CD4-positive, alpha-beta T cell treated with Interleukin-6 at 100 ng/mL for 8 hours (primary cell): Measurements from ENCODE around the gene GABPA.
A peak's percentile ranks its signal among the peaks of the same experiment; 100 is the strongest.
"Not testable (repeated sequence)": the region's sequence is repeated elsewhere in the genome, so short reads cannot be mapped to it uniquely, and the experiment has no call there.

Experiments used
- DNase-seq: peaks from one replicate; pipeline ENCODE4 v3.0.0-alpha.2; 2020; ENCODE audit warnings: mixed read lengths, low spot score

The GABPA gene

DNA sequence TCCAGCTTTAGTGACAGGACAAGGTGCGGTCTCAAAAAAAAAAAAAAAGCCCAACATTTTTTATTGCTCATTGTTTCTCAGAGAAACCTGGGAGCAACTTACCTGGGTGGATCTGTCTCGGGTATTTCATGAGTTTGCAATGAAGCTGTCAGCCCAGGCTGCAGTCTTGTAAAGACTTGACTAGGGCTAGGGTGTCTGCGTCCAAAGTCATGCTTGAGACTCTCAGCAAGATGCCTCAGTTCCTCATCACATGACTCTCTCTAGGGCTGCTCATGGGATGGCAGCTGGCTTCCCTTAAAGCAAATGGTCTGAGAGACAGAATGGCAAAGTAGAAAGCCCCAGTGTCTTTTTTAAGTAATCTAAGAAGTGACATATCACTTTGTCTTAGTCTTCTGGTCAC lies 8.1 kb downstream of the GABPA start:
- no peak for DNase-seq

DNA sequence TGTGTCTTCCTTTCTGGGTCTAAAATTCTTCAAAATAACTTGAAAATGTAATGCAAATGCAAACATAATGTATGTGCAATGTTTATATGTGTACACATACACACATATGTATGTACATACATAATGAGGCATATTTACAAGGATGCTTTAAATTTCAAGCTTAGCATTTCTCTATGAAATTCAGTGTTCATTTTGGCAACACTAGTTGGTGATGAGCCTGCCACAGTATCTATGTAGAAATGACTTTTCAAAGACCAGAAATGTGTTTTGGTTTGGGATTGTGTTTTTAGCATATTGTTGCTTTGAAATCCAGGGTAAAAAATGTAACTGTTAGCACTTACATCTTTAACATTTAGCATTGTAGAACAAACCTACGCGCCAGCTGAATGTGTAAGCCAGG lies 10.1 kb downstream of the GABPA start:
- DNase-seq = no peak

DNA sequence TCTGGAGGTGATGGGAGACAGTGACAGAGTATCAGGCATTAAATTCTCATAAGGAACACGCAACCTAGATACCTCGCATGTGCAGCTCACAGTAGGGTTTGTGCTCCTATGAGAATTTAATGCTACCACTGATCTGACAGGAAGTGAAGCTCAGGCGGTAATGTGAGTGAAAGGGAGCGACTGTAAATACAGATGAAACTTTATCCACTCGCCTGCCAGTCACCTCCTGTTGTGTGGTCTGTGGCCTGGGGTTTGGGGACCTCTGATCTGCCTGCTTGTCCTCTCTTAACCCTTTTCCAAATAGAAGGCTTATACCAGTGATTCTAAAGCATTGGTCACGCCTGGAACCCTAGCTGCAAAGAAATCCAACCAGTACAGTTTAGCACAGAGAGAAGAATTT lies 15.3 kb downstream of the GABPA start:
- DNase-seq = peak; percentile 1

DNA sequence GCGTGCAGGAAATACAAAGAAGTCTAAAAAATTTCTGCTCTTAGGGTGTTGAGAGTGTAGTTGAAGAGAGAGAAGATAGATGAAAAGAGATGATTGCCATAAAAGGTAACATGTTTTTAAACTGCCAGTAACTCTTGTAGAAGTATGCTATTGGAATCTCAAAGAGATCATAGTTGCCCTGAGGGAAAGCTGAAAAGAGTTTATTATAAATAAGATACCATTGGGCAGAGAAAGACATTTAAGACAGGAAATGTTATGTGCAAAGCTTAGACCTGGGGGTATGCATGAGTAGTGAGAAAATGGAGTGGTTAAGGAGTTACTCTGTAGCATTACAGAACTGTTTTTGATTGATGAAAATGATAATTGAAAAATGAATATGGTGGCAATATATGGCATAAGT lies 17.6 kb downstream of the GABPA start:
- DNase-seq = no peak

DNA sequence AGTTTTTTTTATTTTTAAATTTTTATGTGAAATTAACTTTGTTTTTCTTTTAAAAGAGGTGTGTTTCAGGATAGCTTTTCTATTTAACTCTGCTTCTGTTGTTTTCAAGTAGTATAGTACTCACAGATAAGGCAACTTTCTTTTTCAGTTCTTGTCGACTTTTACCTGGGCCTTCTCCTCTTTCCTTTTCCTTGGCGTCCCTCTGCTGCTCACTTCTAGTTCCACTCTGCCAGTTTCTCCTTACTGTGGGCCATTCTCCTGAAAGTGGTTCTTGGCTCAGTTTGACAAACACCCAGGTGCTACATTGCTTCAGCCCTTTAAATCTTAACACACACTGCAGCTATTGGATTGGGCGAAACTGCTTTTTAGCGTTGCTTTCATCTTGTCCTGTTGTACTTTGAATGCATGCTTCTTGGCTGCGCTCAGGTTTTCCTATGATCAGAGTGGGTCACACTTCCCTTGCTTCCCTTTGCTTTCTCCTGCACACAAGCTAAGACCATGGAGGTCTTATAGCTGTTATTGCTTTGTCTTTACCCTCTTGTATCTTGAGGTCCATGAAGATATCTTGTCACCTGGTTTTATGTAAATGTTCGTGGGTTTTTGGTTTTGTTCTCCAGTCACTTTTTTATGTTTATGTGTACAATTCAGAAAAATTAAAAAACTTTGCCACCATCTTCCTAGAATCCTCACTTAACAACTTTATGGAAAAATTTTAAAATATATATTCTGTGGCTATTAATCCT lies 21.6 kb downstream of the GABPA start:
- no peak for DNase-seq

DNA sequence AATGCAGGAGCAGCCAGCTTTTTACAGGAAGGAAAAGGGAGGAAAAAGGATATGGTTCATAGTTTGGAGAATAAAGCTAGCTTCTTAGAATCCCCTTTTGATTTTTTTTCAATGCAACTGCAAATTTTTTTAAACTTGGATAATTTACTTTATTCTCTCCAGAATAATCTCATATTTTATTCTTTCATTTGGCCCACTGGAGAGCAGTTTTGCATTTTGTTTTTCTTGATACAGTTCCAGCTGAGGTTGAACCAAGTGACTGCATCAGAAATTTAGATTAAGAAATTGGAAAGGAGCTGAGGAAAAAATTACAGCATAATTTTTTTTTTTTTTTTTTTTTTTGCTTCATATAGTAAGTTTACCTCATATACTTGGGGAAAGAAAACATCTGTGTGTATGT lies 22.8 kb downstream of the GABPA start:
- no peak for DNase-seq

DNA sequence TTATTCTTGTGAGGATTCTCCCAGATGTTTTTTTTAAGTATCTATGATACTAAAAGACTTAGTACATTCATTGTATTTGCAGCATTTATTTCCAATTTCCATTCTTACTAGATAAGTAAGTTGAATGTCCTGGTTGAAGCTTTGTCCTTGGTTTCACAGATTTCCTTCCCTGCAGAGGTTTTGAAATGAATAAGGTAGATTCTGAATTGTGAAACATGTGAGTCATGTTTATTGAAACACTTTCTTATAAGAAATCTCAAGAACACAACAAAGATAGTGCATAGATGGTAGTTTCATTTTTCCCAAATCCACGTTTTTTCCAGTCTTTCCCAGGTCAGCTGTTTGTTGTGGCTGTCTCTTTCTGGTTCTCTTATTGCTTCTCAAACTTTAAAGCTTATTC lies 24.8 kb downstream of the GABPA start:
- DNase-seq = no peak

DNA sequence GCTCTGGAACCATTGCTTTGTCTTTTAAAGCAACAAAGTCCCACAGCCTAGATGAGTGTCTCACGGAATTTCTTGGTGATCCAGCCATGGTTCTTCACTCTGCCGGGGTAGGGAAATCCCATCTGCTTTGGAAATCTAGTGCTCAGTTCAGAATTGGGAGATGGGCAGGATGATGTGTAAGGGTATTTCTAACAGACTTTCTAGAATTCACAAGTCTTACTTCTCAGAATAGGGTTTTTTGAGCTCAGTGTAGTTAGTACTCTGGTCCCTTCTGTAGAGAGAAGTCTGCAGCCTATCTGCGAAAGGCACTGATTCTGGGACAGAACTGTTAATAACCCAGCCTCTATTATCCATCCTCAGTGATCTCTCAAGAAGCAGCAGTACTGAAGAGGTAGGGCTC lies 25.3 kb downstream of the GABPA start:
- no peak for DNase-seq

DNA sequence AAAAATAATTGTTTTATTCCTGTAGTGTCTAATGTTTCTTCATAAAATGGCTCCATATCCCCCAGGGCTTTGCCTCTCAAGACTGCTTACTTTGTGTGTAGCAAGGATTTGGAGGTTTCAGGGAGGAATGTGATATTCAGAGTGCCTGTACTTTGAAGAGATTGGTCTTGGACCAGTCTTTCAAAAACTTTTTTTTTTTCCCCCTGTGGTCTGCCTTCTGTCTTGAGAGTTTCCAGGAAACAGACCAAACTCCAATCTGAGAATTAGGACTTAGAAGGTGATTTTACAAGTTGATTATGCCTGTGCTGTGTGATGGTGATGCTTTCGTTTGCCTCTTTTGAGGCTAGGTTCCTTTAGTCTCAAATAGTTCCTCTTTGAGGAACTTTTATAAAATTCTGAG lies 25.9 kb downstream of the GABPA start:
- no peak for DNase-seq

DNA sequence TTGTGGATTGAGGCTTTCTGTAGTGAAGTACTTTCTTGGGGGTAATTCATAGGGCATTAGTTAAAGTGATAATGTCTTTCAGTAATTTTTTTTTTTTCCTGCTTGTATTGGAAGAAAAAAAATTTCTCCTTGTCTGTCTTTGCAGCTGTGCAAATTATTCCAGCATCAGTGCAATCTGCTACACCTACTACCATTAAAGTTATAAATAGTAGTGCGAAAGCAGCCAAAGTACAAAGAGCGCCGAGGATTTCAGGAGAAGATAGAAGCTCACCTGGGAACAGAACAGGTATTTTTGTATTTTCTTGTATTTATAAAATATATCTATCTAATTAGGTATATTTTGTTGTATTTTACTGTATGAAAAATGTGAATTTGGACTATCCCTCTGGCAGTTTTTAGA lies 29.3 kb downstream of the GABPA start:
- no peak for DNase-seq

DNA sequence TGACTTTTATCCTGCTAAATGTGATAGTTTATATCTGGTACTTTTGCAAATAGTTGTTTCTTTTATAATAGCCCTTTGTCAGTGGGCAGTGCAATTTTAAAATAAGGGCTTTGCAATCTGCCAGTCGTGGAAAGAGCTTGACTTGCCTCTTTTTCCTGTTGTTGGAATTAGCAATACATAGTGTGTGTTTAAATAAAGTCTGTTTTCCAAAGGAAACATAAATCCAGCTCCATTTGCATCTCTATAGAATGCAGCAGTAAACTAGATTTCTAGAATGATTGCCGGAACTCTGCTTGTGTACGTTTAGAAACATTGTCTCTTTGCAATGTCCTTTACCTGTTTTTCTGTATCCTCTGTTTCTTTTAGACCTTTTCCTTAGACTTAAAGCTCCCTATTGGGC lies 33.1 kb downstream of the GABPA start:
- no peak for DNase-seq

DNA sequence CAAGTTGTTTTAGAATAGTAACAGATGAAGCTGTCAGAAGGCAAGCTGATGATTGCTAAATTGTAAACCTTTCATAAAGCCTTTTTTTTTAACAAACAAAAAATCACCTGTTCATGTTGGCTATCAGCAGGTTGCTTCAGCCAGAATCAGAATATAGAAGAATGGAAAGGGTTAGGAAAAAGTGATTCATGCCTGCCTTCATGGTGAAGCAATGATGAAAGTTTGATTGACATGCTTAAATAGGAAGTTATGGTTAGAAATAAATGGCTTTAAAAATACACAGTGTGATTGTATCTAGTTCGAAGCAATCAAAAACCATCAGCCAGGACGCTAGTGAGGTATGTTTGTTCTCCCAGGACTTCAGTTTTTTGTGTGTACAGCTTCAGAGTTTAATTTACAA lies 37.9 kb downstream of the GABPA start:
- no peak for DNase-seq

DNA sequence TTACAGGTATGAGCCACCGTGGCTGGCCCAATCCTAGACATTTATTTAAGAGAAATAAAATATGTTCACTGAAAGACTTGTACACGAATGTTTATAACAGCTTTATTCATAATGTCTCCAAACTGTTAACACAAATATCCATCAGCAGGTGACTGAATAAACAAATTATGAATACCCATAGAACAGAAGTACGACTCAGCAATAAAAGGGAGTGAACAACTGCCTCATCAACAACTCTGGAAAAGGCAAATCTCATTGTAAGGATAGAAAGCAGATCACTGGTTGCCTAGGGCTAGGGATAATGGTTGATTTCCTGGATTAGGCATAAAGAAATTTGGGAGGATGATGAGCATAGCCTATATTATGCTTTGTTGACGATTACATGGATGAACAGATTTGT lies 41.7 kb downstream of the GABPA start:
- no peak for DNase-seq

DNA sequence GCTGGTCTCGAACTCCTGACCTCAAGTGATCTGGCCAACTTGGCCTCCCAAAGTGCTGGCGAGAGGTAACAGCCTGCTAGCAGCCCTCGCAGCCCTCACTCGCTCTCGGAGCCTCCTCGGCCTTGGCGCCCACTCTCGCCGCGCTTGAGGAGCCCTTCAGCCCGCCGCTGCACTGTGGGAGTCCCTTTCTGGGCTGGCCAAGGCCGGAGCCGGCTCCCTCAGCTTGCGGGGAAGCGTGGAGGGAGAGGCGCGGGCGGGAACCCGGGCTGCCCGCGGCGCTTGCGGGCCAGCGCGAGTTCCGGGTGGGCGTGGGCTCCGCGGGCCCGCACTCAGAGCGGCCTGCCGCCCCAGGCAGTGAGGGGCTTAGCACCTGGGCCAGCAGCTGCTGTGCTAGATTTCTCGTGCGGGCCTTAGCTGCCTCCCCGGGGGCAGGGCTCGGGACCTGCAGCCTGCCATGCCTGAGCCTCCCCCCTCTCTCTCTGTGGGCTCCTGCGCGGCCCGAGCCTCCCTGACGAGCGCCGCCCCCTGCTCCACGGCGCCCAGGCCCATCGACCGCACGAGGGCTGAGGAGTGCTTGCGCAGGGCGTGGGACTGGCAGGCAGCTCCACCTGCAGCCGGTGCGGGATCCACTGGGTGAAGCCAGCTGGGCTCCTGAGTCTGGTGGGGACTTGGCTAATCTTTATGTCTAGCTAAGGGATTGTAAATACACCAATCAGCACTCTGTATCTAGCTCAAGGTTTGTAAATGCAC lies 43.5 kb downstream of the GABPA start:
- not testable (repeated sequence) for DNase-seq

DNA sequence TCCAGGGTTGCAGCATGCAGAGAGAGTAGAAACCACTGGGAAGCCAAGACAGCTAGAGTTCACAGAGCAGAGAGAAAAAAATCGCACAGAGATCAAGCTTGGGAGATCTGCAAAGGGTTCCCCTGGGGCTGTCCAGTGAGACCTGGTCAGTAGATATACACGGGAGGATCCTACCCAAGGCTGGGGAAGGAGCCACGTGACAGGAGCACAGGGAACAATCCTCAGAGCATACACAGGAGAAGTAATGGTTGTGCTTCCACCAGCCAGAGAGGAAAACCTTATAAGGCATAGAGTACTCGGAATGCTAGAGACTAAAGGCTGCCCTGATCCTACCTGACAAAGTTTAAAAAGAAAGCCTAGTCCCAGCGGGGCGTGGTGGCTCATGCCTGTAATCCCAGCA lies 53.9 kb downstream of the GABPA start:
- DNase-seq = no peak

DNA sequence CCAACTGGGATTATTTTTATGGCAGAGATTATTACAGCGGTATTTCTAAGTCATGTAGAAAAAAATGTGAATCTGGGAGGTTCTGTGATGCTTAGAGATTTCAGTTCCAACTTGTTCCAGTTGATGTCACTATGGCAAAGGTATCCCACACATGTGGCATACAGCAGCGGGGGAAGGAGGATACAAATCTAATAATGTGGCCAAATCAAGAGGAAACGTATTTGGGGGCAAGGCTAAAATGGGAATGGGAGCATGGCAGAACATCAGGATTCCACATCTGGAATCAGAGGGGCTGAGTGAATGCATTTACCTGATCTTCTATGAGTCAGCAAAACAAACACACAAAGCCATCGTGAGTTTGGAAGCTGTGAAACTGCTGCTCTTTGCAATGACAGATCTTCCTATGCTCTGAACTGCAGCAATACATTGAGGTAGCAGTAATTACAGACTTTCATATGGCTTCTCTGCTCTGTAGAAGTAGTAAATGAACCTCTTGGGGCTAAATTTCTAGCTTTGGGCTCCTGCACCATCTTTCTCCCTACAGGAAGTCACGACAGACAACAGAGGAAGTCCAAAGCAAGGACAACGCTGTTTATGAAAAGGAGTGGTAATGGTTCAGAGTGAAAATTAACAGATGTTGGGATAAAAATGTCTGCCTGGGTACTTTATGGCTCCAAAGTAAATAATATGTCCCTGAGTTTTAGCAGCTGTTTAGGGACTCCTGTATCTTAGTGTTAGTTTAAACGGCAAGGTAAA lies 55.5 kb downstream of the GABPA start:
- peak; percentile 12 for DNase-seq

DNA sequence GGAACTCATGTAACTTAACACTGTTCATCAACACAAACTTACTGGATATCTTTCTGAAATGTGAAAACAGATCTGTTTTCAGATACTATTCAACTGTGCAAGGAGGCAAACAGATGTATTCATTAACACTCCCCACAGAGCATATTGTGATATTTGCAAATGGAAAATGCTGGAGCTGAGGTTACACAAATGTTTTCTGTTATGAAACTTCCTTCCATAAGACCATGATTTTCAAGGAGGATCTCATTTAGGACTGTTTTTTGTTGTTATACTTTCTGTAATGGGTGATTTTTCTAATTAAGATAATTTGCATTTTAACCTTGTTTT lies 56.1 kb downstream of the GABPA start:
- DNase-seq = no peak

DNA sequence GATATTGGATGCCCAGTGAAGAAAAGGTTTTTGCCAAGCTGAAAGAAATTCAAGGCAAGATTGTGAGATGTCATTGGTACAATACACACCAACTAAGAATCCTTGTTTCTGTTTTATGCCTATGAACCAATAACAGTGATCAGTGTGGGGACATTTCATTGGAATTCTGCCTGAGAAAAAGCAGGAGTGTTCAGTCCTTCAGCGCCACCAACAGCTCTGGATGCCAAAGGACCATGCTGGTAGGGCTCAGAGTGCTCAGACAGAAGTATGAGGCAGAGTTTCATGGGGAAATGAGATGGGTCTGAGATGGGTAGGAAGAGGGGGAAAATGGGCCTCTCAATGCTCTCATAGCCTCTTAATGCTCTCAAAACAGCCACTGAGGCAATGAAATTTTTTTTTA lies 56.5 kb downstream of the GABPA start:
- no peak for DNase-seq

DNA sequence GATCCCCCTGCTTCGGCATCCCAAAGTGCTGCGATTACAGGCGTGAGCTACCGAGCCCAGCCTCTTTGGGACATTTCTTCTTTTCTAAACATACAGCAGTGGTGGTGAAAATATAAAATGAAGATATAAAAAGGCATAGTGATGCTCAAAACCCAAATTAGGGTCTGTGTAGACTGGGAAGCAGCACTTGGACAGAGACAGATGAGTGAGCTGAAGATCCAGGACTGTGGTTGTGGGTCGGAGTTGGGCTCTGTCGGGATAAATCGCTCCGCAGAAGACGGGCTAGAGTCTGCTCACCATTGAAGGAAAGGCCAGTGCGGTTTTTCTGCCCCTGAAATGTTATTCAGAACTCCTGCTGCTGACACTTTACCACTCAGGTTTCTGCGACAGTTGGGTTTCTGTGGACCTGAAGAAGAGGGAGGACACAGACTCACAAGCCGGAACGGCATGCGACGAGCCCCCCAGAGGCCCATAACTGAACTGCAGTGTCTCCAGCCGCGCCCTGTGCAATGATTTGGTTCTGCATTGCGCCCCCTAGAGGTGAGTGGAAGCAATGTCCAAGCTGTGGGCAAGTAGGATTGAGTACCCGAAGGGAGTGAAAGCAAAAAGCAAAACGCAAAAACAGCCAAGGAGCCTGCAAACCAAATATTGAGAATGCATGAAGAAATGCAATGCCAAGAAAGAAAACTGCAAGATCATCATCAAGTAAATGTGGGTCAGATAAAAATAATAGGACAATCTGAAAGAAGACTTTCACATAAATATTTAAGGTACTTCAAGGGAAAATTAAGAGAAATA lies 66.6 kb downstream of the GABPA start:
- DNase-seq = peak; percentile 84

DNA sequence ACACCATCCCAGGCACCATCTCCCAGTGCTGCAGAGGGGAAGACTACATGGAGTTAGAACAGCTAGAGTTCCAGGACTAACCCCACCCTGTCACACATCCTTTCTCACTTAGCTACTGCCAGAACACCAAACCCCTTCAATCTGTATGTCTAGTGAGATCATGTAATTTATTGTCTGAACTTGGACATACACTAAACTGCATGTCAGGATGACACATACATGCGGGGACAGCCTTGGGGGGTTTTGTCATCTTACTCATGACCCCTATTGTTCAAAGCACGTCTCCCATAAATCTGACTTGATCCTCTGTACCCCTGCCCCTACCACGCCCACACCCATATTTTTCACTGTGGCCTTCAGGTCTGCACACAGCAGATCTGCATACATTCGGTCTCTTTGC lies 71.3 kb downstream of the GABPA start:
- no peak for DNase-seq

DNA sequence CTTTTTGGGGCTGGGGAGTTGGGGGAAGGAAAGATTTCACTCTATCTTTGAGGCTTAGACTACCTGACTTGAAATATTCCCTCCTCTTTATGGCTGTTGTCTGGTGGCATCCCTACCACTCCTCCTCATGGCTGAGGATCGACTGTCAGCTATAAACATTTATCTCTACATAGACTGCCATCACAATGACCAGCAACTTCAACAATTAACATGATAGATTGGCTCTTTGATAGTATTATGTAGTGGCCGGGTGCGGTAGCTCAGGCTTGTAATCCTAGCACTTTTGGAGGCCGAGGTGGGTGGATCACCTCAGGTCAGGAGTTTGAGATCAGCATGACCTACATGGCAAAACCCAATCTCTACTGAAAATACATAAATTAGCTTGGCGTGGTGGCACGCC lies 72.4 kb downstream of the GABPA start:
- DNase-seq = no peak

DNA sequence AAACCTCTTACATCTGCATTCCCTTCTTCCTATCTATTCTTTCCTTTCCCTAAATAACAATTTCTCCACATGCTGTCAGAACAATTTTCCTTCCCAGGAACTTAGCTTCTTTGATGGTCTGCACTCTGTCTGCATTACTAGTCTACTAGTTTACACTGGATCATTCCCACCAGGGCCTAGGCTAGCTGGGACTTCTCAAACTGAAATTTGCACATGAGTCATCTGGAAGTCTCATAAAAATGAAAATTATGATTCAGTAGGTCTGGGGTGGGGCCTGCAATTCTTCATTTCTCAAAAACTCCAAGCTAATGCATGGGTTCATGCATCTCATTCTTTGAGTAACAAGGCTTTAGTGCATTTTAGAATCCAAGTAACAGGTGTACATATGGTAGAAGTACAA lies 74.2 kb downstream of the GABPA start:
- no peak for DNase-seq

DNA sequence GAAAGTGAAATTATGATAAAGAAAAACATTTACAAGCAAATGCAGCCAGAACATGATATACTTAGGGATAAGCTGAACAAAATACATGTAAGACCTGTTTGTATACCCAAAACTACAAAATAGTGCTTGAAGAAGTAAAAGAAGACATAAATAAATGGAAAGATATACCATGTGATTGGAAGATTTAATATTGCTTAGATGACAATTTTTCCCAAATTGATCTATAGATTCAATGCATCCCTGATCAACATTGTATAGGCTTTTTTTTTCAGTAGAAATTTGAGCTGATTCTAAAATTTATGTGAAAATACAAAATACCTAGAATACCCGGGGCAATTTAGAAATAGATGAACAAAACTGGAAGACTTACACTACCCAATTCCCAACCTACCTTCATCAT lies 76.4 kb downstream of the GABPA start:
- no peak for DNase-seq
